NCI-H146 (cell line): ENCODE results near the gene NEURL3.

Experiments used
- DNase-seq: peaks from one replicate; lab custom pipeline; 2025; lab: John Stamatoyannopoulos, UW

The NEURL3 gene

GRCh38 chr2:96527286-96528005, 22.3 kb upstream of the NEURL3 start:
- DNase-seq, result no peak

GRCh38 chr2:96526615-96527285, 21.6 kb upstream of the NEURL3 start:
- DNase-seq, result no peak

- DNase-seq, result peak; percentile 37
Observed at GRCh38 chr2:96526101-96526591, 21.0 kb upstream of the NEURL3 start.

GRCh38 chr2:96525211-96525507, 20.0 kb upstream of the NEURL3 start:
- DNase-seq, result no peak

DNA sequence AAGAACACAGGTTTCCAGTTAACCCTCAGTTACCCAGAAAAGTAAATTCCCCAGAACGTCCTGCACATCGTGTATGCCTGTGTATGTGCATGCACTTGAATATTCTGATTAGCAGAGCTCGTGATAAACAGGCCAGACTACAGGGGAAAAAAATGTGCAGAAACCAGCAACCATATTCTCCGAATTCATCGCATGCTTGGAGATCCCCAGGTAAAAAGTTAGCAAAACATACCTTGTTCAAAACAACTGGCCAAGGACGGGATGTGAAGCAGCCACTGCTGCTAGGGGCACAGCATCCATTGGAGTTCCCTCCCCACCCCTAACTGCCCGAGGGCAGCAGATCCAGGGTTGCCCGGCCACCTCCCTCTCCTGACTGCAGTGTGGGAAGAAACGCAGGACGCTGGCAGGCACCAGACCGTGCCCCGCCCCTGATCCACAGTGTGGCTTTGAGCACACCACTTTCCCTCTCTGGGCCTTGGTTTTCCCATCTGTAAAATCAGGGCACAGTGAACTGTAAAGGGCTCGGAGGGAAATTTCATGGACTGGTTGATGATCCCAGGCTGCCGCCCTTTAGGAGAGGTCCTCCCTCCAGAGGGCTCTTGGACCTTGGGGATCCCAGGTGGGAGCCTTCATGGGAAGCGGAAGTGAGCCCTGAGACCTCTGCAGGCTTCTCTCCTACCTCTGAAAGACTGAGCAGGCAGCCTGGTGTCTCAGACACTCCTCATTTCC, 19.5 kb upstream of the NEURL3 start:
- DNase-seq, result no peak

DNA sequence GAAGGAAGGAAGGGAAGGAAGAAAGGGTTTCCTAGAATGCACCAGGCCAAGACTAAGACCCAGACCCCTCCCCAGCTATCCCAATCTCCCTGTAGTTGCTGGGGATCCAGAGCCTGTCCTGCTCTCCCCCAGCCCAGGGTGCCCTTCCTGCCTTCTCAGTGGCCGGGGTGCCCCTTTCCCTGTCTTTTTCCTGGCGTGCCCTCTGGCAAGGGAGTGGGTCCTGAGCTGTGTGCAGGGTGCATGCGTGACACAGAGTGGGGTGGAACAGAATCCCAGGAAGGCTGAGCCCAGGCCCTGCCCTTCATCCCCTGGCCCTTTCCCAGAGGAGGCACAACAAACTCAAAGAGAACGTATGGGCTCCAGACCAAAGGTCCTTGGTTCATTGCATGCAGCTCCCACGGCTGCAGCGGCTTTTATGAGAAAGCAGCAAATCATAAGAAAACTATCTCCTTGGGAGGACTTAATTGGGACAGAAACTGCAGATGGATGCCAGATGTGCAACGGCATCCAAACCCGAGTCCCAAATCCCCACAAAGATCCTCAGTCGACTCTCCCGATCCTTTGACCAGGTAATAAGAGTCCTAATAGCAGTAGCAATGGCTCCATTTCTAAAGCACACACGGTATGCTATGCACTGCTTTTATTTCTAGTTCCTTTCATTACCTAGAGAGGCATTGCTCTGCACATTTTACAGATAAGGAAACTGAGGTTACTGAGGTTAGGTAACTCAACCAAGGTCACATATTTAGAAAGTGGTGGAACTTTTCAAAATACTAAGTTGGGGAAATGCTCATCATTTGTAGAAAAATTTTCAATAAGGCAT, 18.7 kb upstream of the NEURL3 start:
- no peak for DNase-seq

DNA sequence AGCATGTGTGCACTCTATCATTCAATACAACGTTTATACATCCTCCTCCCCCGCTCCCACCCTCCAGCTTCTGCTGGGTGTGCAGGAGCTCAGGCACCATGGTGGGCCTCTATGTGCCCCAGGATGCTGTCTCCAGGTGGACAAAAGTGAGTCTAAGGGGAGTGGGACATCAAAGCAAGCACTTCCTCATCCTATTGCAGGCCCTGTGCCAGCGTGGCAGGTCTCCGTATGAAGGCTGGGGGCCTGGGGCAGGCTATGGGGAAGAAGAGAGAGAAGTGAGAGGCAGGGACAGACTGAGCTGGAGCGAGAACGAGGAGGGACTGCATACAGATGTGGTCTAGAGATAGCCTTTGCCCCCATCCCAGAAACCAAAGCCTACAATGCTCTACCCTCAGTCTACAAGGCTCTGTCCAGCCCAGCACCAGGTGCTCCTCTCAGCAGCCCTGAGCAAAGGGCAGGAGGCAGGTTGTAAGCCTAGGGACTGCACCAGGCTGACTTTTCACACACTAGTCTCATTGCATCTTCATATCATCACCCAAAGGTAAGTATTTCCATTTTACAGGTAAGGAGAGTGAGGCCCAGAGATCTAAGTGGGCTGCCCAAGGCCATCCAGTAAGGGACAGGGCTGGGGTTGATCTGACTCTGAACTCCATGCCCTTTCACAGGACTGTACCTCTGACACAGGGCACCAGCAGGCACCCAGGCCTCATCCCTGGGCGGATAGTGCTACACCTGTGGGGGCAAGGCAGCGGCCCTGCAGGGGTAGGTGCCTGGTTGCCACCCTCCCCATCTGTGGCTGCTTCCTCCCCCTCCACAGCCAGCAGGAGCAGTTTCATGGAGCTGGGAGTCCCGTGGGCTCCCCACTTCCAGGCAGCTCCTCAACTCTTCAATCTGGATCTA, 17.4 kb upstream of the NEURL3 start:
- DNase-seq, result no peak

- no peak for DNase-seq
Observed at GRCh38 chr2:96521219-96521618, 16.1 kb upstream of the NEURL3 start.

- DNase-seq, result no peak
Observed at GRCh38 chr2:96520697-96521096, 15.5 kb upstream of the NEURL3 start.

GRCh38 chr2:96520231-96520630, 15.1 kb upstream of the NEURL3 start:
- DNase-seq, result no peak

- no peak for DNase-seq
Observed at GRCh38 chr2:96517079-96517478, 11.9 kb upstream of the NEURL3 start.

- no peak for DNase-seq
Observed at GRCh38 chr2:96514521-96514920, 9.4 kb upstream of the NEURL3 start.

- DNase-seq, result no peak
Observed at GRCh38 chr2:96512341-96512740, 7.2 kb upstream of the NEURL3 start.

DNA sequence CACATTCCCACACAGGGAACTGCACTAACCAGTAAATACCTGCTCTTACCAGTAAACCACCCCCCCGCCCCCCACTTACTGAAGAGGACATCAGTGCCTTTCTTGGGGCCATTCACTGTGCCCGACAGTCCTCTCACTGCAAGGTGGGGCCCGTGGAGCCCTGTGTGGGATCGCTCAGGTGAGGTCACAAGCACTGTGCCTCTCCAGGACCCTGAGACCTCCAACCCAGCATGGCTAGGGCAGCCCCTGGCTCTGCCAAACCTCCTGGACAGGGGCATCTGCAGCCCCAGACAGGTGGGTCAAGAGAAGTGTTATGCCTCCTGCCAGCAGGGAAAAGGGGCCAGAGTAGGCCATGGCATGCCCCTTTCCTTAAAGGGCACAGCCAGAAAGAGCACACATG, 6.7 kb upstream of the NEURL3 start:
- DNase-seq, result no peak

DNA sequence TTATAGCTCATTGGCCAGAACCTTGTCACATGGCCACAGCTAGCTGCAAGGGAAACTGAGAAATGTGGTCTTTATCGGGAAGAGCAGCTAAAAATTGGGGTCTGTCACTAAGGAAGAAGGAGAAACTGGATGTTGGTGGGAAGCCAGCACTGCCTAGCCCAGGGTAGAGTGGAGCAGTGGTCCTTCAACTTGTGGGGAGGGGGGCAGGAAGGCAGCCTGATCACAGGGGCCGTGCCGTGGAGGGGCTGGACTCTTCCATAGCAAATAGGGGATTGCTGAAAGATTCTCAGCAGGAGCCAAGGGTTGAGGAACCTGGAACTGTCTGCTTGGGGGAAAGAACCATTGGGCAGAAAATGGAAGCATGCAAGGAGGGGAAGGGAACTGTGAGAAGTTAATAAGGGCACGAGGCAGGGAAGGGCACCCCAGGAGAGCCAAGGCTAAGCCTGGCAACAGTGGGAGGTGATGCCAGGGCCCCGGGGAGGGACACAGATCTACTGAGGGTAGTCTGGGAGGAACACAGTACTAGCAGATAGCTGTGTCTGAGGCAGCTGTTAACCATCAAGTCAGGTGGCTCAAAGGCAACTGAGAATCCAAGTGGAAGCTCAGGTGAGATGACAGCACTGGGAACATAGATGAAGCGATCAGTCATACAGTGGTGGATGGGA, 5.9 kb upstream of the NEURL3 start:
- DNase-seq, result no peak

GRCh38 chr2:96509847-96510230, 4.7 kb upstream of the NEURL3 start:
- no peak for DNase-seq

GRCh38 chr2:96509114-96509846, 4.1 kb upstream of the NEURL3 start:
- DNase-seq, result peak; percentile 83

- DNase-seq, result no peak
Observed at GRCh38 chr2:96508521-96509113, 3.5 kb upstream of the NEURL3 start.

DNA sequence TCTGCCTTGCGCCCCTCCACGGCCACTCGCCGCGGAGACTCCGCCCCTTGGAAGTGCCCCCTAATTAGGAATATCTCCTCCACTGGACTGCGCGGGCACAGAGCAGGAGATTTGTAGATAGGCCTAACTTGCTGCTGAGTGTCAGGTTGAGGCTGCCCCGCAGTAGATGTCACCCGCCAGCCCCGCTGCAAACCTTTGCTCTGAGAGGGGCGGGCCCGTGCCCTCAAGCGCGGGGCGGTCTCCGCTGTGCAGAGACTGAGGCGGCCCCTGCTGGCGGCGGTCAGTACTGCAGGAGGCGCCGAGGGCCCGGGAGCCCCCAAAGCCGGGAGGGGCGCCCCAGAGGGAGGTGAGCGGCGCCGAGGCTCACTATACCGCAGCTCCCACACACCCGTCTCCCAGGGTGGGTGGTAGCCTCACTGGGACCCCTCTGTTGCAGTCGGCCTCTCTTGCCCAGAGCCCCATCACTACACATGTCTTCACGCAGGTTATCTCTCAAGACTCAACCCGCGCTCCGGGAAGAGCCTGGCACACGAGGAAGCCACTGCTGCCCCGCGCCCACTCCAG, 2.9 kb upstream of the NEURL3 start:
- peak; percentile 66 for DNase-seq
